Gastrocnemius medialis (tissue), 4 donors: ENCODE data around the gene DAGLA. TPM values are rescaled to one million over a fixed set of nuclear protein-coding genes. Genes with fewer than 3 reads are reported as not detected.
"Not testable (repeated sequence)": the region's sequence is repeated elsewhere in the genome, so short reads cannot be mapped to it uniquely, and the experiment has no call there.

ENCODE experiments used
- ATAC-seq, 2 donors: fragments of 150-250 bp; one replicate each; pipeline ENCODE4 v1.9.1; 2016
- DNase-seq, 2 donors: peaks; one replicate each; pipeline ENCODE4 v3.0.0-alpha.2; 2019
- H3K27ac ChIP-seq, 4 donors: fragments of 200-600 bp; sonication (generic); 1 replicate in 1 of 4; 2 replicates in 3 of 4; pipeline ENCODE4 v1.5.1; 2016 to 2018; ENCODE audit warnings: mild to moderate bottlenecking in 2 of 4, moderate library complexity in 1 of 4
- H3K27me3 ChIP-seq, 3 donors: fragments of 200-600 bp; sonication (generic) in 2 of 3; 1 replicate in 1 of 3; 2 replicates in 2 of 3; pipeline versions ENCODE4 v1.5.1 to v1.6.0; 2016 to 2019; ENCODE audit warnings: mild to moderate bottlenecking in 1 of 3, moderate library complexity in 1 of 3
- H3K36me3 ChIP-seq, 2 donors: fragments of 200-600 bp; sonication (generic) in 1 of 2; one replicate each; pipeline ENCODE4 v1.5.1; 2017 to 2018
- H3K4me1 ChIP-seq, 2 donors: fragments of 200-600 bp; sonication (generic) in 1 of 2; one replicate each; pipeline ENCODE4 v1.5.1; 2016 to 2017; ENCODE audit warnings: mild to moderate bottlenecking in 2 of 2
- H3K4me3 ChIP-seq, 4 donors: fragments of 200-600 bp; sonication (generic) in 3 of 4; 1 replicate in 1 of 4; 2 replicates in 3 of 4; pipeline ENCODE4 v1.5.1; 2016 to 2019; ENCODE audit warnings: mild to moderate bottlenecking in 2 of 4
- H3K9me3 ChIP-seq, 3 donors: fragments of 200-600 bp; sonication (generic) in 2 of 3; 1 replicate in 1 of 3; 2 replicates in 2 of 3; pipeline ENCODE4 v1.5.1; 2016 to 2019
- CTCF ChIP-seq, 5 experiments: fragments of 450-650 bp in 3 of 5; fragments of 200-600 bp in 2 of 5; sonication (generic) in 2 of 5; IDR thresholded peaks in 4 of 5; conservative IDR thresholded peaks in 1 of 5; 1 replicate in 4 of 5; 2 replicates in 1 of 5; pipeline ENCODE4 v1.5.1; 2016 to 2019; ENCODE audit warnings: antibody characterized with exemption in 5 of 5, mild to moderate bottlenecking in 3 of 5, moderate library complexity in 3 of 5
- POLR2A ChIP-seq, 2 donors: fragments of 450-650 bp; IDR thresholded peaks; one replicate each; pipeline ENCODE4 v1.6.1; 2017; ENCODE audit warnings: antibody characterized with exemption in 2 of 2, mild to moderate bottlenecking in 2 of 2, moderate library complexity in 2 of 2
- in situ Hi-C, 4 donors: fragments of 200-750 bp; cut with MboI; loops; one replicate each; pipeline versions ENCODE4 v1.15.0 to v1.8.0; 2017; ENCODE audit warnings: low sequenced_read_pairs in 4 of 4
- intact Hi-C: fragments of 100-400 bp; cut with DNase I; formaldehyde crosslinking; loops from one replicate; pipeline ENCODE4 v1.15.1; 2023; ENCODE audit warnings: low total_unique reads
- total RNA-seq, 4 donors: library from RNA; depleted of rRNA; stranded (reverse); fragments of >200 nt; gene quantifications; one replicate each; pipeline versions ENCODE4 v1.1.0 to v1.2.3, GENCODE V29; 2016

Gene DAGLA
- total RNA-seq, 4 donors from 2014 or later = 0.58 to 5.5 (median 2.9) TPM

DNA sequence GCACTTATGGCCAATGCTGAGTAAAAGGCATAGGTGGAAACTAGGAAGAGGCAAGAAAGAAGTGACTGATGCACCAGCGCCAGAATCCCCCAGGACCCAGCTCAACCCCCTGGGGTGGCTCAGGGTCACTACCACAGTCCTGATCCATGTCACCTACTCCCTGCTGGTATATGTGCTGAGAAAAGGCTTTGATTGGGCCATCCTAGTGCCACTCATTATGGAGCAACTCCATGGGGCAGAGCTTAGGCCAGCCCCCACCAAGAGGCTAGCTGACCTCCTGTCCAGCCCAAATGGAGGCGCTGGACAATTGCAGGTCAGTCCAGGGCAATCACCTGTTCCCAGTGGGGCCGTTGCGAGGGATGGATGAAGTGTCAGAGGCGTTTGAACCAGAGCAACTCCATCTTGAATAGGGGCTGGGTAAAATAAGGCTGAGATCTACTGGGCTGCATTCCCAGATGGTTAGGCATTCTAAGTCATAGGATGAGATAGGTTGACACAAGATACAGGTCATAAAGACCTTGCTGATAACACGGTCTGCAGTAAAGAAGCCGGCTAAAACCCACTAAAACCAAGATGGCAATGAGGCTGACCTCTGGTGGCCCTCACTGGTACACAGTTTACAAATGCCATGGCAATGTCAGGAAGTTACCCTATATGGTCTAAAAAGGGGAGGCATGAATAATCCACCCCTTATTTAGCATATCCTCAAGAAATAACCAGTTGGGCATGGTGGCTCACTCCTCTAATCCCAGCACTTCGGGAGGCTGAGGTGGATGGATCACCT is 20.6 kb upstream of the DAGLA start:
- no peak overlapping the region for H3K4me3 ChIP-seq
- DNase-seq (no peak), ATAC-seq (no peak)
- in situ Hi-C loops (no loop called here), intact Hi-C loops (no loop called here)
- H3K9me3 ChIP-seq = no peaks in the 10 kb centered on the region
- H3K36me3 ChIP-seq = no peaks in the 10 kb centered on the region
- no peak overlapping the region for H3K27ac ChIP-seq
- H3K4me1 ChIP-seq = peaks cover 0 to 1% of the 10 kb centered on the region in 2 donors
- H3K27me3 ChIP-seq = no peaks in the 10 kb centered on the region
- TF ChIP-seq CTCF (IDR thresholded peaks at IDR 0.05 in 4 of 5, conservative IDR thresholded peaks at IDR 0.05 in 1 of 5) = no peak
- TF ChIP-seq POLR2A (IDR thresholded peaks at IDR 0.05) = no peak

GRCh38 chr11:61660997-61661396 is 19.2 kb upstream of the DAGLA start:
- ATAC-seq, H3K4me3 ChIP-seq, H3K36me3 ChIP-seq, intact Hi-C loops, H3K27ac ChIP-seq, H3K4me1 ChIP-seq, in situ Hi-C loops, H3K9me3 ChIP-seq, DNase-seq, H3K27me3 ChIP-seq: not testable (repeated sequence)

DNA sequence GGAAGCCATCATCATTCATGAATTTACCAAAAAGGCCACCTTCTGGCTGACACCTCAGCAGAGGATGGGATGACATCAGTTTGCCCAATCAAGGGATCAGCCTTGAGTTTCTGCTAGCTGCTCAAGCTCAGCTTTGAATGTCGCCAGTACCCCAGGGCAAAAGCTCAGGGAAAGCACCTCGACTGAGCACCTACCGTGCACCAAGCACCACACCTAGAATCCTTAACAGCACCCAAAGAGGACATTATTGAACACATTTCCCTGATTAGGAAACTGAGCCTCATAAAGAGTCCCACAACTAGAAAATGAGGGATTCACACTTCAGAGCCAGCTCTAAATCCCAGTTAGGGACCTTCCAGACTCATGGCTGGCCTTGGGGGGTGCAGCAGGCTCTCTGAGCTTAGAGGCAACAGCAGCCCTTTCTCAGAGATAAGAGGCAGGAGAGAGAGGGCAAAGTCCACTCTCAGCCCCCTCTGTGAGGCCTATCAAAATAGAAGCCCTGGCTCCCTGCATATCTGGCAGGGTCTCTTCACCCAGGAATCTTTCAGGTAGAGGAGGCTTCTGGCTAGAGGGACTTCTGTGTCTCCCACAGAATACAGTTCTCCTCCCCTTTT is 13.4 kb upstream of the DAGLA start:
- Histone ChIP-seq H3K9me3 (no peaks in the 10 kb centered on the region), H3K4me3 (no peak overlapping the region), H3K4me1 (peaks cover 0 to 8% of the 10 kb centered on the region in 2 donors), H3K36me3 (no peaks in the 10 kb centered on the region), H3K27me3 (no peaks in the 10 kb centered on the region), H3K27ac (no peak overlapping the region)
- no peak for DNase-seq
- no peak for ATAC-seq
- TF ChIP-seq POLR2A (IDR thresholded peaks at IDR 0.05) (no peak), CTCF (IDR thresholded peaks at IDR 0.05 in 4 of 5, conservative IDR thresholded peaks at IDR 0.05 in 1 of 5) (no peak)
- in situ Hi-C loops (no loop called here), intact Hi-C loops (no loop called here)

- peaks cover 0 to 8% of the 10 kb centered on the region in 2 donors for H3K4me1 ChIP-seq
- in situ Hi-C loops = no loop called here
- TF ChIP-seq POLR2A (IDR thresholded peaks at IDR 0.05) = no peak
- no peak for TF ChIP-seq CTCF (IDR thresholded peaks at IDR 0.05 in 4 of 5, conservative IDR thresholded peaks at IDR 0.05 in 1 of 5)
- no peaks in the 10 kb centered on the region for H3K27me3 ChIP-seq
- no peaks in the 10 kb centered on the region for H3K9me3 ChIP-seq
- intact Hi-C loops = no loop called here
- no peaks in the 10 kb centered on the region for H3K36me3 ChIP-seq
- H3K4me3 ChIP-seq = no peak overlapping the region
- ATAC-seq (no peak), DNase-seq (no peak)
- no peak overlapping the region for H3K27ac ChIP-seq
These were observed 12.4 kb upstream of the DAGLA start for GRCh38 chr11:61667684-61668305.

GRCh38 chr11:61669417-61669816 is 10.8 kb upstream of the DAGLA start:
- no peaks in the 10 kb centered on the region for H3K36me3 ChIP-seq
- H3K27ac ChIP-seq = no peak overlapping the region
- H3K4me3 ChIP-seq = no peak overlapping the region
- in situ Hi-C loops = no loop called here
- intact Hi-C loops = no loop called here
- TF ChIP-seq CTCF (IDR thresholded peaks at IDR 0.05 in 4 of 5, conservative IDR thresholded peaks at IDR 0.05 in 1 of 5) (no peak), POLR2A (IDR thresholded peaks at IDR 0.05) (no peak)
- DNase-seq = no peak
- peaks cover 0 to 8% of the 10 kb centered on the region in 2 donors for H3K4me1 ChIP-seq
- H3K9me3 ChIP-seq = no peaks in the 10 kb centered on the region
- no peaks in the 10 kb centered on the region for H3K27me3 ChIP-seq
- peak; percentile 58 for ATAC-seq
